Middle frontal gyrus (tissue), 1 donor: ENCODE results near the gene ANXA11.
"Not testable (repeated sequence)": the region's sequence is repeated elsewhere in the genome, so short reads cannot be mapped to it uniquely, and the experiment has no call there.

Experiments
- DNase-seq: peaks from one replicate; pipeline ENCODE4 v3.0.0-alpha.2; 2015; ENCODE audit warnings: low spot score; ENCODE audit errors: extremely low spot score

Gene ANXA11

DNA sequence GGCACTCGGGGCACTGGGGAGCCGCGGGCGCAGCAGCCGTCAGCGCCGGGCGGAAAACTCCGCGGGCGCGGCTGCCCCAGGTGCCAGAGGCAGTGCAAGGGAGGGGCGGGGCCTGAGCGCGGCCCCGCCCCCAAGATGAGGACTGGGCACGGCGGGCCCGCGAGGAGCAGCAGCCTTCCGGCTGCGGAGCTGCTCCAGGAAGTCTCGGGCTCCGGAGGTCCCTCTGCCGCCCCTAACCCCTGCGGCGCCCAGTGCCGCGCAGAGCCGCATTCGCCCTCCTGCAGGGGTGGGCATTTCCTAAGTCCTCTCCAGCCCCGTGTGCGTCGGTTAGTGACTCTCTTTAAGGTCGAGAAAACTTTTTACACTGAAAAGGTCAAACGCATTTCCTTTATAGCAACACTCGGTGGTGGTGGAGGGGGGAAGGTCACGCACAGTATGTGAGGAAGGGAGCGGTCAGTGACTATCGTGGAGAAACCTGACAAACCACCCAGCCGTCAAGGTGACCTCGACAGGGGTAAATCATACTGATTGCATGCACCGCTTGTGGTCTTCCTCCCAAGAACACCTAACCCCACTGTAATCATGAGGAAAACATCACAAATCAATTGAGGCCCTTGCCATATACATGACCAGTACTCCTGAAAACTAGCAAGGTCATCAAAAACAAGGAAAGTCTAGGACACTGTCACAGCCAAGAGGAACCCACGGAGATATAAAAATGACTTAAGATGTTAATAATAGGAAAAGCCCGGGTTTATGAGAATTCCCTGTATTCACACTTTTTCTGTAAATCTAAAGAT, at the start of gene ANXA11:
Gene ANXA11, minus strand, starts transcription at position 61 of the 800 bp plus-strand sequence. CDS start 32,676 bp downstream, outside the sequence.
- no peak for DNase-seq

- DNase-seq: not testable (repeated sequence)
Observed at GRCh38 chr10:80254726-80255125, 49.4 kb upstream of the ANXA11 start.

- DNase-seq: not testable (repeated sequence)
Observed at GRCh38 chr10:80253963-80254271, 48.6 kb upstream of the ANXA11 start.

DNA sequence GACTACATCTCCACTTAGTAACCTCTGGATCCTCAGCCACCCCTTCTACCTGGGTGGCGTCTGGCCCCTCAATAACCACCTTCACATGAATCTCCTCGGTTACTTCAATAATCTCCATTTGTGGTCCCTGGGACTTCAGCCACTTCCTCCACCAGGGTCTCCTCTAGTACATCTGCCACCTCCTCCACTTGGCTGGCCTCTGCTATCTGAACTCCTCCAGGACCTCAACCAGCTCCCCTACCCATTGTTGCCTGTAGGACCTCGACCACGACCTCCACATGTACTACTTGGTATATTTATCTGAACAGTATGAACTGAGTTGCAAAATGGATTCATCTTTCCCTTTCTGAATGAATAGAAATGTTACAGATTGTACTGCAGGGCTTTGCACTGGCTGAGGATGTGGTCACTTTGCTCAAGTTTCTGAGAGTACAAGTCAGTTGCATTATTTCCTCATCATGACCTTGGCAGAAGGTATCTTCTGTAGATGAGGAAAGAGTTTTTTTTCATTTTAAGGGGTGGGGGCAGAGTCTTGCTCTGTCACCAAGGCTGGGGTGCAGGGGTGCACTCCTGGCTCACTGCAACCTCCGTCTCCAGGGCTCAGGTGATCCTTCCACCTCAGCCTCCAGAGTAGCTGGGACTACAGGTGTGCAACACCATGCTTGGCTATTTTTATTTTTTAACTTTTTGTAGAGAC, 48.1 kb upstream of the ANXA11 start:
- no peak for DNase-seq

DNA sequence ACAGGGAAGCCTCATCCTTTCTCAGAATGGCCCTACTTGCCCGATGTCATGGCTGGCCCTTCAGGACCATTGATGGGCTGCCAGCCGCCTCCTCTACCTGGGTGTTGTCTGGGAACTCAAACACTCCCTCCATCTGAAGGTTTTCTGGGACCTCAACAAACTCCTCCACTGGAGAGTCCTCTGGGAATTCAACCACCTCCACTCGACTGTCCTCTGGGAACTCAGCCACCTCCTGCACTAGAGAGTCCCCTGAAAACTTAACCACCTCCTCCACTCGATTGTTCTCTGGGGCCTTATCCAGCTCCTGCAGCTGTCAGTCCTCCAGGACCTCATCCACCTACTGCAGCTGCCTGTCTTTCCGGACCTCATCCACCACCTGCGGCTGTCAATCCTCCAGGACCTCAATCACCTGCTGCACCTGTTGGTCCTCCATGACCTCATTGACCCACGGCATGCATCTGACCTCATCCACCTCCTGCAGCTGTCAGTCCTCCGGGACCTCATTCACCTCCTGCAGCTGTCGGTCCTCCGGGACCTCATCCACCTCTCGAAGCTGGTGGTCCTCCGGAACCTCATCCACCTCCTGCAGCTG, 47.1 kb upstream of the ANXA11 start:
- no peak for DNase-seq

- not testable (repeated sequence) for DNase-seq
Observed at GRCh38 chr10:80251703-80252280, 46.5 kb upstream of the ANXA11 start.

DNA sequence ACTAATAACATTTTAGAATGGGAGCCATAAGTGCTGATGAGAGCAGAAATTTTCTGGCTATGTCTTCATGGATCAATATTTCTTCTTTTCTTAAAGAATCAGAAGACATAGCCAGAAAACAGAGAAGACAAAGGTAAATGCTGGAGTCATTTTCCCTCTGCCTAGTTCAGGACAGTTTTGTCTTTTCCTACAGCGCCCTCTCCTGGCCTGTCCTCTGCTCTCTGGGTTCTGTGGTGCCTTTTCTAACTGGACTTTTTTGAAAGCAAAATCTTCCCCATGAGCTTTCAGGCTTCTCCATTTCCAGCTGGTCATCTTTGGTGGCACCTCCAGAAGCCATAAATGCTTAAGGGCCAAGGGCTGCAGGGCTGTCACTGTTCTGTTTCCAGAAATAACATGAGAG, 45.1 kb upstream of the ANXA11 start:
- DNase-seq: not testable (repeated sequence)

DNA sequence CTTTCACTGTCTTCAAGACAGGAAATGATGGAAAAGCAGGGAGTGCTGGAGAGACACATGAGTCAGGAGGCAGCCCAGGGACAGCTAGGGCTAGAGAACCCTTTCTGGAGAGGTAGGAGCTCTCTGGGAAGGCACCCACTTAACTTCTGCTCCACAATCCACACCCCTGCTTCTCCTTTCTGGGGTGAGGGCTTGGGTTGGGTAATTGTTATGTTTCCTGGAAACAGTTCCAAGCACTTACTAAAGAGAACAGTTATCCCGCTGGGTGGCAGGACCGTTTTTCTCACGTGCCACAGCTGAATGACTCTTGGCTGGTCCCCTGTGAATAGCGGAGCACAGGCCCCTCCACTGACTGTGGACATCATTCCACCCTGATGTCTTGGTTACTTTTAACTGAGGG, 44.6 kb upstream of the ANXA11 start:
- DNase-seq: not testable (repeated sequence)

- DNase-seq: not testable (repeated sequence)
Observed at GRCh38 chr10:80247611-80248010, 42.3 kb upstream of the ANXA11 start.

- DNase-seq: not testable (repeated sequence)
Observed at GRCh38 chr10:80244371-80244770, 39.0 kb upstream of the ANXA11 start.

GRCh38 chr10:80242341-80242740, 37.0 kb upstream of the ANXA11 start:
- DNase-seq: not testable (repeated sequence)

DNA sequence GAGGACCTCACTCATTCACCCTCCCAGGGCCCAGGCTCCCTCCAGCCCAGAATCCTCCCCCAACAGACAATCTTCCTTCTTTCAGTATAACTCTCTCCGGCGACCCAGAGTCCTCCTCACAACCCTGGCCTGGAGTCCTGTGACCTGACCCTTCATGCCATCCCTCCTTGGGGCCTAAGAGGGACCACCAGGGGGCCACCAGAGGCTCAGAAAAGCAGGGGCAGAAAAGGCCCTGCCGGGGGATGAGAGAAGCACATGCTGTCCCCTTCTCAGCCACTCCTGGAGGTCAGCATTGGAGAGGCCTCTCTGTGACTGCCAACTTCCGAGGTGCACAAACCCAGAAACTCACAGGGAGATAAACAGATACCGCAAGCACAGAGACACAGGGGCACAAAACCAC, 31.1 kb upstream of the ANXA11 start:
- not testable (repeated sequence) for DNase-seq

- DNase-seq: not testable (repeated sequence)
Observed at GRCh38 chr10:80234331-80235235, 29.2 kb upstream of the ANXA11 start.

DNA sequence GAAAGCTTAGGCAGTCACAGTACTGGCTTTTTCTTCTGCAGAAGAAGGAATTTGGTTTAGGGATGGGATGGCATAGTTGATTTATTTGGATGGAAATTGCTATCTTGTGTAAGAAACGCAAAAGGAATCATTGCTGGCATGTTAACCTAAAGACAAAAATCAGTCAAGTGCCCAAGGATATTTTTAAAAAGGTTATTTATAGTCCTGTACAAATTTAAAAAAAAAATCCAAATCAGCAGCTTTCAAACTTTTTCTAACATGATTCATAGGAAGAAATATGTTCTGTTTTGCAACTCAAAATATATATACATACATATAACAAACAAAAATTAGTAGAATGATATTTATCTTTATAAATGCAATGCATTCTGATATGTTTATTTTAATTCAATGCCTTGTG, 28.5 kb upstream of the ANXA11 start:
- not testable (repeated sequence) for DNase-seq

DNA sequence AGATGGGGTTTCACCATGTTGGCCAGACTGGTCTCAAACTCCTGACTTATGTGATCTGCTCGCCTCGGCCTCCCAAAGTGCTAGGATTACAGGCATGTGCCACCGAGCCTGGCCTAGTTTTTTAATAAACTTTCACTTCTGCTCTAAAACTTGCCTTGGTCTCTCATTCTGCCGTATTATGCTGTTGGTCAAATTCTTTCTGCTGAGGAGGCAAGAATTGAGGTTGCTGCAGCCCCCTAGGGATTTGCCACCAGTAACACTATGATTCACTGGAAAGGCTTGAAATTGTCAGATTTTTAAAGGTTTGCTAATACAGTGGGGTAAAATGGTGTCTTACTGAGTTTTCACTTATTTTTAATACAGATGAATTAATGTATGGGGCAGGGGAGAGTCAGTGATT, 21.4 kb upstream of the ANXA11 start:
- DNase-seq: not testable (repeated sequence)

GRCh38 chr10:80223031-80223419, 17.7 kb upstream of the ANXA11 start:
- not testable (repeated sequence) for DNase-seq

- DNase-seq: not testable (repeated sequence)
Observed at GRCh38 chr10:80218878-80219277, 13.5 kb upstream of the ANXA11 start.

DNA sequence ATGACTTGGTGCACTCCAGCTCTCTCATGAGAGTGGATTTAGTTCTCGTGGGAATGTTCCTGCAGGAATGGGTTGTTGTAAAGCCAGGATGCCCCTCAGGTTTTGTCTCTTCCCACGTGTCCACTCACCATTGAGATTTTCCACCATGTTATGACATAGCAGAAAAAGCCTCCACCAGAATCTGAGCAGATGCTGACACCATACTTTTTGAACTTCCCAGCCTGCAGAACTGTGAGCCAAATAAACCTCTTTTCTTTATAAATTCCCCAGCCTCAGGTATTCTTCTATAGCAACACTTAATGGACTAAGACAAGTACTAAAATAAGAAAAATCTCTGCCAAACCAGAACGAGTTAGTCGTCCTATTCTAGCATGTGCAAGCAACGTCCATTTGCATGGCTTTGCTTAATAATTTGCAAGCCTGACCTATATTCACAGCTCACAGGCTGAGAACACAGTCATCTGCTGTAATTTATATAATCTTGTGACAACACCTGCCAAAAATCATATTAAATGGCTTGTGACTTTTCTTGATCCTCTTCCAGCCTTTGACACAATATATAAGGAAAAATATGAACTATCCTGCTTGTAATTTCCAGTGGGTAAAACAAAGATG, 9.1 kb upstream of the ANXA11 start:
- not testable (repeated sequence) for DNase-seq

DNA sequence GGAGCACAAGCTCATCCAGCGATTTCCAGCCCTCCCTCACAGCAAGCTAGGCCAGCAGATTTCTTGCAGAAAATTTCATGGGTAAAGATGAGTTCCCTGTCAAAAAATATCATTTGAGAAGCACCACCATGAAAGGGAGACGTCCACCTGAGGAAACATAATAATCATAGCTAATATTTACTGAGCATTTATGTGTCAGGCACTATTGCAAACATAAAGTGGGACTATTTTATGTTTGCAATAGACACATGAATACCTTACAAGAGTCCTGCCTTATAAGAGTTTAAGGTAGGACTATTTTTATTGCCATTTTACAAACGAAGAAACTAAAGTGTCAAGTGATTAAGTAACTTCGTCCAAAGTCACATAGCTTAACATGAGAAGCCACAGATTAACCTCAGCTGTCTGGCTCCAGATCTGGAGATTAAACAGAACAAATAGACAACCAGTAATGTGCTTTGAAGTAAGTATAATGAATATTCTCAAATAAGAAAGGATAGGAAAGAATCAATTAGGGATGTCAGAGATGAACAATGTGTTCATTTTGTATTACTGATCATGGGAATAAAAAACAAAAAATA, 7.3 kb upstream of the ANXA11 start:
- not testable (repeated sequence) for DNase-seq

GRCh38 chr10:80211786-80212185, 6.4 kb upstream of the ANXA11 start:
- no peak for DNase-seq
